Subcutaneous adipose tissue (tissue), 4 donors: ENCODE results near the gene RASGRF2. TPM values are rescaled to one million over a fixed set of nuclear protein-coding genes. Genes with fewer than 3 reads are reported as not detected.

Experiments
- CTCF ChIP-seq: fragments of 450-650 bp; IDR thresholded peaks from one replicate; pipeline ENCODE4 v1.5.1; 2016; ENCODE audit warnings: low read depth, mild to moderate bottlenecking, control low read depth, antibody characterized with exemption, moderate library complexity
- total RNA-seq, 4 donors: library from RNA; depleted of rRNA; stranded (reverse); fragments of >200 nt; gene quantifications; one replicate each; pipeline ENCODE4 v1.1.0, GENCODE V29; 2016

Gene RASGRF2
- total RNA-seq, 4 donors from 2014 or later = 6.6 to 34.9 (median 20.2) TPM

GRCh38 chr5:81145329-81145935, 185.3 kb downstream of the RASGRF2 start:
- TF ChIP-seq CTCF = no peak

GRCh38 chr5:81146031-81146430, 185.9 kb downstream of the RASGRF2 start:
- no peak for TF ChIP-seq CTCF

GRCh38 chr5:81147011-81147885, 187.1 kb downstream of the RASGRF2 start:
- no peak for TF ChIP-seq CTCF

GRCh38 chr5:81147886-81148571, 187.9 kb downstream of the RASGRF2 start:
- TF ChIP-seq CTCF = no peak

GRCh38 chr5:81151546-81151945, 191.4 kb downstream of the RASGRF2 start:
- no peak for TF ChIP-seq CTCF

- no peak for TF ChIP-seq CTCF
Observed at GRCh38 chr5:81154725-81155124, 194.6 kb downstream of the RASGRF2 start.

- no peak for TF ChIP-seq CTCF
Observed at GRCh38 chr5:81156732-81157131, 196.6 kb downstream of the RASGRF2 start.
